ENCODE measurements around the gene BSN.

BSN gene

DNA sequence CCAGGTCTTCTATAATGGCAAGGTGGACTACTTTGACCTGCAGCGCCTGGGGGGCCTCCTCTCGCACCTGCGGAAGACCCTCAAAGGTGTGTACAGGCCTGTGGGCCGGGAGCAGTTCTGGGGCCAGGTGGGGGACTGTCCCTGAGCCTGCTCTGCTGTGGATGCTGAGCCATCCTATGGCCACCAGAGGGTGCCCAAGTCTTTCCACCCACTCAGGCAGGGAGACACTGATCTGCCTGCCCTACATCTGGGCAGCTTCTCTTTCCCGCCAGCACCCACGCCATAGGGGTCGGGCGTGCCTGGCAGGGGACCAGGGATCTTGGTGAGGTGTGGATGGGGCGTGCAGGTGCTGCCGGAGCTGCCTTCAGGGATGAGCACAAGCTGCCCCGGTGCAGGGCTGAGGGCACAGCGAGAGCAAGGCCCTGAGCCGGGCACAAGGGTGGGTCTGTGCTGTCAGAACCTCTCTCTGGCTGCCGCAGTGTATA lies 149.2 kb downstream of the BSN start:
- no peaks in the 10 kb centered on the region for H3K27me3 Mint-ChIP-seq
- H3K36me3 Mint-ChIP-seq (ENCODE audit: low read depth) = peaks cover 9% of the 10 kb centered on the region
- H3K4me3 Mint-ChIP-seq = no peak overlapping the region
- no peaks in the 10 kb centered on the region for H3K4me1 Mint-ChIP-seq (ENCODE audit: low read depth)
- H3K27ac Mint-ChIP-seq = no peak overlapping the region
- H3K9me3 Mint-ChIP-seq = no peaks in the 10 kb centered on the region

DNA sequence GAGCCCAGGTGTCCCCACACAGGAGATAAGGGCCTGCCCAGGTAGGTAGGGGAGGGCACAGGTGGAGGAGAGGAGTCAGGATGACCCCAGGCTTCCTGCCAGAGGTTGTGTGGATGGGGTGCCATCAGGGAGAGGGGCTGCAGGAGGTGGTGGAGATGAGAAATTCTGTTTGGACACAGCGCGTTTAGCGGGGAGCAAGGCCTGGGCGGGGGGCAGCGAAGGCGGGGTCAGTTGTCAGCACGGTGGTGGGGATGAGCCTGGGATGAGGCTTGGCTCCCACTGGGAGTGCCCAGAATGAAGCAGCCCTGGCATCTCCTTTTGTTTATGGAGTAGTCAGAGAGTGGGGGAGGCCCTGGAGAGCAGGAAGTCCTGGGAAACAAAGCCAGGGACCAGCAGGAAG lies 149.7 kb downstream of the BSN start:
- no peaks in the 10 kb centered on the region for H3K9me3 Mint-ChIP-seq
- no peak overlapping the region for H3K27ac Mint-ChIP-seq
- no peaks in the 10 kb centered on the region for H3K27me3 Mint-ChIP-seq
- H3K4me1 Mint-ChIP-seq (ENCODE audit: low read depth) = no peaks in the 10 kb centered on the region
- H3K36me3 Mint-ChIP-seq (ENCODE audit: low read depth) = peaks cover 9% of the 10 kb centered on the region
- no peak overlapping the region for H3K4me3 Mint-ChIP-seq

DNA sequence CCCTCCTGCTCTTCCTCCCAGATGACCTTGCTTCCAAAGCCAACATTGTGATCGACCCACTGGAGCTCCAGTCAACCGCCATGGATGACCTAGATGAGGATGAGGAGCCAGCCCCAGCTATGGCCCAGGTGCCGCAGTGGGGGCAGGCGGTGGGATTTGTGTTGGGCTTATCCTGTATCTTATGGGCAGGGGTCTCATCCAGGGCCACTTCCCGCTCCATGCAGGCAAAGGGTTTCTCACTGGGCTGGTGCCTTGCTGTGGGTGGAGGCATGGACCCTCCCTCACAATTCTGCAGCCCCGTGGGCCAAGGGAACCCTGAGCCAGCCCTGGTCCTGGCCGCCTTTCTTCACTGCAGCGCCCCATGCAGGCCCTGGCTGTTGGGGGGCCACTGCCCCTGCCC lies 150.4 kb downstream of the BSN start:
- H3K27ac Mint-ChIP-seq = no peak overlapping the region
- H3K36me3 Mint-ChIP-seq (ENCODE audit: low read depth) = peaks cover 9% of the 10 kb centered on the region
- no peak overlapping the region for H3K4me3 Mint-ChIP-seq
- H3K4me1 Mint-ChIP-seq (ENCODE audit: low read depth) = no peaks in the 10 kb centered on the region
- no peaks in the 10 kb centered on the region for H3K9me3 Mint-ChIP-seq
- H3K27me3 Mint-ChIP-seq = no peaks in the 10 kb centered on the region

DNA sequence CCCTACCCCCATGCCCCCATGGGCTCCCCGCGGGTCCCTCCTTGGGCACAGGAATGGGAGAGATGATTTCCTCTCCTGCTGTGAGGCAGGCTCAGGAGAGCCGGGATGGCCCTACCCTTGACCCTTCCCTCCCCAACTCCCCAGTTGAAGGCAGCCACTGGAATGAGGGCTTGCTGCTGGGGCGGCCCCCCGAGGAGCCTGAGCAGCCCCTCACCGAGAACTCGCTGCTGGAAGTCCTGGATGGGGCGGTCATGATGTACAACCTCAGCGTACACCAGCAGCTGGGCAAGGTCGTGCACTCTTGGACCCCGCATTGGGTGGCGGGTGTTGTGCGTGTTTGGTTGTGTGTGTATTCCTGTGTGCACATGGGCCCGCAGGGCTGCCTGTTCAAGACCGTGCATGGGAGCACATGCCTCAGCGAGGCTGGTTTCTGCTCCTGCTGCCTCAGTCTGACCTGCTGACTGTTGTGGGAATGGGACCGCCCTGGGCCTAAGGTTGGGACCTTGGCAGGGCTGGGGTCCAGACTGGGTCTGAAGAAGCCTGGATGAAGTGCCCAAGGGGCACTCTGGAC lies 151.2 kb downstream of the BSN start:
- Mint-ChIP-seq H3K27ac (no peak overlapping the region), H3K27me3 (no peaks in the 10 kb centered on the region), H3K36me3 (ENCODE audit: low read depth) (peaks cover 9% of the 10 kb centered on the region), H3K9me3 (no peaks in the 10 kb centered on the region), H3K4me1 (ENCODE audit: low read depth) (no peaks in the 10 kb centered on the region), H3K4me3 (no peak overlapping the region)

DNA sequence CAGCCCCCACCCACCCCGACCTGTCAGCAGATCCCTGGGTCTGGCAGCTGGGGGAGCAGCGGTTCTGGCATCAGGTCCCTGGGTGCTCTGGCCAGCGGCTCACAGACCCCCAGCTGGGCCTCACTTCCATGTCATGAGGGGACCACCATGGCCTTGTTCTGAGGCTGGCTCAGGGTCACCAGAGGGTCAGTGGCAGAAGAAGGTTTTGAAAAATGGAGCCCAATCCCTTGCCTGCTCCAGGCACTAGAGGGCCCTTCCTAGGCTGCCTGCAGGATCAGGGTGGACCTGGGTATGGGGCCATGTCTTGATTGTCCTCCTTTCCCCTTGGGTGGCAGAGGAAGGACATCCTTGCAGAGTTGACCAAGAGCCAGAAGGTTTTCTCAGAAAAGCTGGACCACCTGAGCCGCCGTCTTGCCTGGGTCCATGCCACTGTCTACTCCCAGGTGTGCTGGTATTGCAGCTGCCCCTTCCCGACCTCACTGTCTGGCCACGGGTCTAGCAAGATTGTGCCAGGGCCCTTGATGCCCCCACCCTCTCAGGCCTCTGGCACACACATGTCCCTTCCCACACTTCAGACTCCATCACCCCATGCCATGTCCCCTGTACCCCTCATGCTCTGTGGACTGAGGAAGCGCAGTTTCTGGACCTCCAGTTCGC lies 152.3 kb downstream of the BSN start:
- Mint-ChIP-seq H3K27ac (no peak overlapping the region), H3K27me3 (no peaks in the 10 kb centered on the region), H3K4me3 (no peak overlapping the region), H3K4me1 (ENCODE audit: low read depth) (peaks cover 3% of the 10 kb centered on the region), H3K36me3 (ENCODE audit: low read depth) (peaks cover 9% of the 10 kb centered on the region), H3K9me3 (no peaks in the 10 kb centered on the region)

DNA sequence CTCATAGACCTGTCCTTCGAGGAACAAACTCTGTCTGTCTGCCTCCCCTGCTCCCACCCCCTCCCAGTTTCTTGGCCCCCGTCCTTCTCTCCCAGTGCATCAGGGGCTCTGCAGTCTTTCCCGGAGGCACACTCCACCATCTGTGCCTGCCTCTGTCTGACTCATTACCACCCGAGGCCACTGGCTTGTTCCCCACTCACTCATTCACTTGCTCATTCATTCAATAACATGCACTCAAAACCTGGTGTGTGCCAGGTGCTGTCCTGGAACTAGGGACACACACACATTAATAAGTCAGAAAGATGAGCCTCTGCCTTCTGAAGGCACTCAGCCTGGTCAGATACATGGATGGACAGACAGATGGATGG lies 152.8 kb downstream of the BSN start:
- H3K36me3 Mint-ChIP-seq (ENCODE audit: low read depth) = peaks cover 9% of the 10 kb centered on the region
- no peak overlapping the region for H3K27ac Mint-ChIP-seq
- no peaks in the 10 kb centered on the region for H3K9me3 Mint-ChIP-seq
- no peaks in the 10 kb centered on the region for H3K27me3 Mint-ChIP-seq
- H3K4me3 Mint-ChIP-seq = no peak overlapping the region
- H3K4me1 Mint-ChIP-seq (ENCODE audit: low read depth) = peaks cover 6% of the 10 kb centered on the region

DNA sequence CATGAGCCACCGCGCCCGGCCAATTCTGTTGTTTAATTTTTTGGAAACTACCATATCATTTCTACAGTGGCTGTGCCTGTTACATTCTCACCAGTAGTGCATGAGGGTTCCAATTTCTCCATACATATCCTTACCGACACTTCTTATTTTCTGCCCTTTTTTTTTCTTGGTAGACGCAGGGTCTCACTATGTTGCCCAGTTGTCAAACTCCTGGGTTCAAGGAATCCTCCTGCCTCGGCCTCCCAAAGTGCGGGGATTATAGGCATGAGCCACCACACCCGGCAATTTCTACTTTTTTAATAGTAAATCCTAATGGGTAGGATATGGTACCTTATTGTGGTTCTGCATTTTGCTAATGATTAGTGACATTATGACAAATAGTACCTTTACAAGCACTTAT lies 155.6 kb downstream of the BSN start:
- H3K27me3 Mint-ChIP-seq = no peaks in the 10 kb centered on the region
- peaks cover 6% of the 10 kb centered on the region for H3K4me1 Mint-ChIP-seq (ENCODE audit: low read depth)
- H3K4me3 Mint-ChIP-seq = no peak overlapping the region
- peaks cover 9% of the 10 kb centered on the region for H3K36me3 Mint-ChIP-seq (ENCODE audit: low read depth)
- no peak overlapping the region for H3K27ac Mint-ChIP-seq
- no peaks in the 10 kb centered on the region for H3K9me3 Mint-ChIP-seq

DNA sequence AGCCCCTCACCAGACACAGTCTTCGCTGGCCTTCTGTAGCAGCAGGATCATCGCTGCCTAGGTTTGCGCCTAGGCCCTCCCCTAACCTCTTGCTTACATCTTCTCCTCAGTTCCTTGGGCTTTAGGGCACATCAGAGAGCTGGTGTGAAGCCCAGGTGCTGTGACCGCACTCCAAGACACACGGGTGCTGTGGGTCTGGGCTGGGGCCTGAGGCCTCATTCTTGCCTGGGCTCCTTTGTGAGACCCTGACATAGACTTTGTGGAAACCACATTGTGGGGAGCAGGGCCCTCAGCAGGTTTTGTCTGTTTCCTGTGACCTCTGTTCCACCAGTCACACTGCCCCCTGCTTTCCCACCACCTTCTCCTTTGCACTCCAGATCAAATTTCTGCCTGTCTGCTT lies 157.2 kb downstream of the BSN start:
- Mint-ChIP-seq H3K4me1 (ENCODE audit: low read depth) (peaks cover 6% of the 10 kb centered on the region), H3K9me3 (no peaks in the 10 kb centered on the region), H3K27me3 (no peaks in the 10 kb centered on the region), H3K36me3 (ENCODE audit: low read depth) (peaks cover 9% of the 10 kb centered on the region), H3K27ac (no peak overlapping the region), H3K4me3 (no peak overlapping the region)

DNA sequence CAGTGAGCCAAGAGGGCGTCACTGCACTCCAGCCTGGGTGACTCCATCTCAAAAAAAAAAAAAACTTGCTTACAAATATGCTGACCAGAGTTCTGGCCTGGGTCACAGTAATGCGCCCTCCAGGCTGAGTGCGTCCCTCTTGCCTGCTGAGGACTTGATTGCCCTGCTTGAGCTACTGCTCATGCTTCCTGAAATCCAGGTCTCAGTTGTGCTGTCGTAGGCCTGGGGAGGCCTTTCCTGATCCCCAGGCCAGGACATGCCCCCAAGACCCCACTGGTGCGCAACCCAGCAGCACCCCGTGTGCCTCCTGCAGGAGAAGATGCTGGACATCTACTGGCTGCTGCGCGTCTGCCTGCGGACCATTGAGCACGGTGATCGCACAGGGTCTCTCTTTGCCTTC lies 157.9 kb downstream of the BSN start:
- no peak overlapping the region for H3K27ac Mint-ChIP-seq

DNA sequence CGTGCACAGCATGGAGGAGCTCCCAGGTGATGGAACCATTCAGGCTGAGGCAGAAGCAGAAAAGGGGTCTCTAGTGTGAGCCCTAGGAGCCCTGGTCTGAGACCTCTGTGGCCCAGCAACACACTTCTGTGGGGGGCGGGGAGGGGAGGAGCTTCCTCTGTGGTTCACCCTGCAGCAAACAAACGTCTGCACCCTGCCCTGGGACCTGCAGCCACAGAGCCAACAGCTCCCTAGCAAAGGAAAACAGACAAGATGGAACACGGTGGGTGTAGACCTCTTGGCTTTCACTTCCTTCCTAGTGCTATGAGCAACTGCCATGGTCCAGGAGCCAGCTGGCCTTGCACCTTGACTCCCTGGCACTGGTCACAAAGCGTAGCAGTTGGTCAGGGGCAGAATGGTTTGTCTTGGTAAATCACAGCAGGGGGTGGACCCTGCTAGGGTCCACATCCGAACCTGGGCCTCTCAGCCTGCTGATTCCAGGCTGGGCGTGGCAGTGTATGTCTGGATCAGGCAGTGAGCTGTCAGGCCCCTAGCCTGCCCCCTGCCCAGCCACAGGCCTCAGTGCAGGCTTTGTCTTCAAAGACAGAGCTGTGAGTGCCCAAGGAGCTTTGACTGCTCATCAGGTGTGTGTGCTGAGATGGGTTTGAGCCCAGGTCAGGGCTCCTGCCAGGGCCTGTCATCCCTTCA lies 158.5 kb downstream of the BSN start:
- H3K9me3 Mint-ChIP-seq = no peaks in the 10 kb centered on the region
- H3K36me3 Mint-ChIP-seq (ENCODE audit: low read depth) = peaks cover 3% of the 10 kb centered on the region
- H3K27me3 Mint-ChIP-seq = no peaks in the 10 kb centered on the region
- H3K4me1 Mint-ChIP-seq (ENCODE audit: low read depth) = peaks cover 6% of the 10 kb centered on the region
- no peak overlapping the region for H3K4me3 Mint-ChIP-seq
- no peak overlapping the region for H3K27ac Mint-ChIP-seq

More for the DNA sequence above, 157.9 kb downstream of the BSN start:
- Mint-ChIP-seq H3K9me3 (no peaks in the 10 kb centered on the region), H3K36me3 (ENCODE audit: low read depth) (peaks cover 5% of the 10 kb centered on the region), H3K4me1 (ENCODE audit: low read depth) (peaks cover 6% of the 10 kb centered on the region), H3K27me3 (no peaks in the 10 kb centered on the region), H3K4me3 (no peak overlapping the region)

DNA sequence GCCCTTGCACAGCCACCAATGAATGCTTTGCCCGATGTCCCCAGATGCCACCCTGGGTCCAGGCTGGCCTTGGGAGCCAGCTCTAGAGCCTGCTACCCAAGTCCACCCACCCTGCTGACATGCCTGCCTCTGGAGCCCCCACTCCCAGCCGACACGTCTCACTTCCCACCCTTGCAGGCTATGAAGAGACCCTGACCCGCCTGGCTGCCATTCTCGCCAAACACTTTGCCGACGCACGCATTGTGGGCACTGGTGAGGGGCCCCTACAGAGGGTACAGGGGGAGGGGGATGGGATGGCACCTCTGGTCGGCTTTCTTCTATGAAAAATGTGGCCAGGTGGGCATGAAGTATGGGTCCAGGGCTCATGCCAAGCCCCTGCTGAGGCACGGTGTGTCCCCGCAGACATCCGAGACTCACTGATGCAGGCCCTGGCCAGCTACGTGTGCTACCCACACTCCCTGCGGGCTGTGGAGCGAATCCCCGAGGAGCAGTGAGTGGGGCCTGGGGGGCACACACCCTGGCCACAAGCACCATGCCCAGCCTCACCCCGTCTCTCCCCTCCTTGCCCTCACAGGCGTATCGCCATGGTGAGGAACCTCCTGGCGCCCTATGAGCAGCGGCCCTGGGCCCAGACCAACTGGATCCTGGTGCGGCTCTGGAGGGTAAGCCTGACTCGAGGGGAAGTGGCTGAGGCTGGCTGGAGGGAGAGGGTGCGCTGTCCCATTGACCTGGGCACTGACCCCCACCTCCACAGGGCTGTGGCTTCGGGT lies 159.2 kb downstream of the BSN start:
- H3K27me3 Mint-ChIP-seq = no peaks in the 10 kb centered on the region
- H3K4me3 Mint-ChIP-seq = no peak overlapping the region
- H3K27ac Mint-ChIP-seq = no peak overlapping the region
- H3K9me3 Mint-ChIP-seq = no peaks in the 10 kb centered on the region
- H3K4me1 Mint-ChIP-seq (ENCODE audit: low read depth) = peaks cover 8% of the 10 kb centered on the region
- H3K36me3 Mint-ChIP-seq (ENCODE audit: low read depth) = peaks cover 5% of the 10 kb centered on the region

DNA sequence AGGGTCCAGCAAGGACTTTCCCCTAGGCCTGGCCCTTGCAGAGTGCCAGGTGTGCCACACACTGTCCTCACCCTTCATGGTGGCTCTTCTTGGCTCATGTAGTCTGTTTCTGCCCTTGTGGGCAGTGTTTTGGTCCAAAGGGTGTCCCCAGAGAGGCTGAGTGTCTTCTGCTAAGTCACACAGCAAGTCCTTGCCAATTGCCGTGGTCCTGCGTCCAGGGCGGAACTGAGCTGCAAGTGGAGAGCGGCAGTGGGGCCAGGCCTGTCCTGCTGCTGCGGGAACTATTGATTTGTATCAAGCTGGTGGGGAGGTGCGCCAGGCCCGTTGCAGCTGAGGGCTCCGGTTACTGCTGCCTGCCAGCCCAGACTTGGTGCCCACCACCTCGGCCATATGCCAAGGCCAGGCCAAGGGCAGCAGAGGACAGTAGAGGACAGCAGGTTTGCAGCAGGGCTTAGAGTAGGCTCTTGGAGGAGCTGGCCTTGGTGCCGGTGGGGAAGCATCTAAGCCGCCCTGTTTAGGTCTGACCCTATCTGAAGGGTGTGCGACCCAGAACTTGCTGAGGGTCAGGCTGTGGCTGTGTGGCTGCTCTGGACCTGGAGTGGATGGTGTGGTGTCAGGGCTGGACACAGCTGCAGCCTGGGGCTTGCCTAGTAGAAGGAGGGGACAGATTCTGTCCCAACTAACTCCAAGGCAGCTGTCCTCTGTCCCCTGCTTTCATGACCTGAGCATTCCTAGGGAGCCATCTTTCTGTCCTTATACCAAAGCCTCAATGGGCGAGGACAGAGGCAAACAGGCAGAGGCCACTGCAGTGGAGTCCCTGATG lies 160.7 kb downstream of the BSN start:
- H3K27ac Mint-ChIP-seq = no peak overlapping the region
- H3K4me1 Mint-ChIP-seq (ENCODE audit: low read depth) = peaks cover 21% of the 10 kb centered on the region
- H3K9me3 Mint-ChIP-seq = no peaks in the 10 kb centered on the region
- H3K27me3 Mint-ChIP-seq = no peaks in the 10 kb centered on the region
- peaks cover 5% of the 10 kb centered on the region for H3K36me3 Mint-ChIP-seq (ENCODE audit: low read depth)
- no peak overlapping the region for H3K4me3 Mint-ChIP-seq

DNA sequence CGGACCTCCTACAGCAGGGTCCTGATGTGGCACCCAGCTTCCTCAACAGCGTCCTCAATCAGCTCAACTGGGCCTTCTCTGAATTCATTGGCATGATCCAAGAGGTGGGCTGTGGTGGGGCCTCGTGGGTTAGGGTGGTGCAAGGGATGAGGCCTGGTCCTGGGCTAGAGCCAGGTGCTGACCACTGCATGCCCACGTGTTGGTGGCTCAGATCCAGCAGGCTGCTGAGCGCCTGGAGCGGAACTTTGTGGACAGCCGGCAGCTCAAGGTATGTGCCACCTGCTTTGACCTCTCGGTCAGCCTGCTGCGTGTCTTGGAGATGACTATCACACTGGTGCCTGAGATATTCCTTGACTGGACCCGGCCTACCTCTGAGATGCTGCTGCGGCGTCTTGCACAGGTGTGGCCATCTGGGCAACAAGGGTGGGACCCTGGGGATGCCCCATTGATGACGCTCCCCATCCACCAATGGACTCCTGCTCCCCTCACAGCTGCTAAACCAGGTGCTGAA lies 161.4 kb downstream of the BSN start:
- Mint-ChIP-seq H3K27ac (no peak overlapping the region), H3K4me1 (ENCODE audit: low read depth) (peaks cover 27% of the 10 kb centered on the region), H3K9me3 (no peaks in the 10 kb centered on the region), H3K36me3 (ENCODE audit: low read depth) (peaks cover 4% of the 10 kb centered on the region), H3K27me3 (no peaks in the 10 kb centered on the region), H3K4me3 (no peak overlapping the region)

DNA sequence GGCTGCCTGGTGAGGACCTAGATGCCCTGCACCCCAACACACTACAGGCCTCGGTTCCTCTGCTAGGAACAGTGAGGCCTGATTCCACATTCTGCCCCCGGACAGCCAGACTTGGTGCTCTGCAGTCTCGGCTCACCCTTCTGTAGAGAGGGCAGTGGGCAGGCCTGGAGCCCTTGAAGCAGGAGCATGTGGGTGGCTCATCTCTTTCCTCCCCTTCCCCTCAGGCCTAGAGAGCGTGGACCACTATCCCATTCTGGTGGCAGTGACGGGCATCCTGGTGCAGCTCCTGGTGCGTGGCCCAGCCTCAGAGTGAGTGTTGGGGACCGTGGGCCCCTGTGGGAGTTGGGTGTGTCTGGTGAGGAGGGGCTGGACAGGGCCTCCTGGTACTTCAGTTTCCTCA lies 161.9 kb downstream of the BSN start:
- no peak overlapping the region for H3K27ac Mint-ChIP-seq

More for the DNA sequence above, 161.9 kb downstream of the BSN start:
- Mint-ChIP-seq H3K4me1 (ENCODE audit: low read depth) (peaks cover 32% of the 10 kb centered on the region), H3K4me3 (no peak overlapping the region), H3K27me3 (no peaks in the 10 kb centered on the region), H3K9me3 (no peaks in the 10 kb centered on the region), H3K36me3 (ENCODE audit: low read depth) (peaks cover 9% of the 10 kb centered on the region)

Data from stimulated activated naive CD8-positive, alpha-beta T cell treated with anti-CD3 and anti-CD28 coated beads, Interleukin-15, Interleukin-2, amounts not matched to agents 100 ng/mL and 50 ng/mL, for 24 hours (primary cell).